Measurements from ENCODE around the gene WWC2.

DNA sequence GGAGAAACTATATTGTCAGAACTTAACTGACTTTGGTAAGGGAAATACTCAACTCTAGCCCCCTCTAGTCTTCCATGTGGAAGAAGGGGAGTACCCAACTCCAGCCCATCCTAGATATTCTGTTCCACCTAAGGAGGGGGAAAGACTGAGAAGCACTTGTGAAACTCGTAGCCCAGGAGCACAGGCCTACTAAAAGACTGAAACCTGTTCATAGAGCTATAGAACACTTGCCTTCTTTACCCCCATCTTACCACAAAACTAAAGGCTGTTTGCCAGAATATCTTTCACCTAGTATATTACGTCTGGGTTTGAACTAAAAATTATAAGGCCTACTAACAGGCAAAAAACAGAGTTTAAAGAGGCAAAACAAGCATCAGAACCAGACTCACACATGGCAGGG, 205.5 kb downstream of the WWC2 start:
- no peak for TF ChIP-seq EZH2 (IDR thresholded peaks at IDR 0.05)
- no peak for TF ChIP-seq POLR2AphosphoS5 (IDR thresholded peaks at IDR 0.05; ENCODE audit: borderline replicate concordance, low read depth, low read length)
- TF ChIP-seq FOXP2 (optimal IDR thresholded peaks at IDR 0.05; ENCODE audit: control extremely low read depth, extremely low read length, insufficient read depth), result no peak
